ENCODE data around the gene TRIM13.

The TRIM13 gene

DNA sequence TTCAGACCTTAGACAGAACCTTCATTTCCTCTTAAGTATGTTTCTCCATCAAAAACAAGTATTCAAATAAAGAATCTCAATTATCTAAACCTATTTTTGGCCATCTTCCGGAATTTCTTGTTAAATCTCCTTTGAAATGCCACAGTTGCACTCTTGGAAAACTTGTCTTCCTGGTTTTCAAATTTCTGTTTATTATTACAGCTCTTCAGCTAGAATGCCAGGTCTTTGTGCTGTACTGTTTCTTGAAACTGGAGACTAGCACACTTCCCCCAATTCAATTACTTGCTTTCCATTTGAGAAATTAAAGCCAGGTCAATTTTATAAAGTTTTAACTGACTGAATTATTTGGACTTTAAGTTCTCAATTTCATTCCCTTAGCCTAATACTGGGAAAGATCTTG lies 28.6 kb downstream of the TRIM13 start:
- peaks cover 2 to 69% of the 10 kb centered on the region in 2 donors for H3K36me3 ChIP-seq (replicated peaks in 1 of 2; ENCODE audit: control insufficient read depth in 2 of 2, insufficient read depth in 2 of 2, low read length in 2 of 2)
- no peak for DNase-seq (ENCODE audit: low spot score)
- WGBS, 2 donors (ENCODE audit: extremely low coverage in 2 of 2, insufficient read length in 2 of 2, insufficient replicate concordance in 1 of 2), result no CpG with 5 or more reads among the region's 1 CpG

GRCh38 chr13:50026788-50027473 lies 30.1 kb downstream of the TRIM13 start:
- WGBS, 2 donors (ENCODE audit: extremely low coverage in 2 of 2, insufficient read length in 2 of 2, insufficient replicate concordance in 1 of 2), result no CpG with 5 or more reads among the region's 2 CpGs
- H3K23ac ChIP-seq (ENCODE audit: low read depth, low read length, poor library complexity), result no peak overlapping the region
- H2BK15ac ChIP-seq (ENCODE audit: low read length), result no peak overlapping the region
- H3K4me3 ChIP-seq (ENCODE audit: low read length in 2 of 2), result no peak overlapping the region
- no peaks in the 10 kb centered on the region for H3K79me1 ChIP-seq (ENCODE audit: low read depth, low read length)
- H2BK5ac ChIP-seq (ENCODE audit: low read length), result no peak overlapping the region
- H2AFZ ChIP-seq (ENCODE audit: low read length), result no peak overlapping the region
- peaks cover 2 to 56% of the 10 kb centered on the region in 2 donors for H3K36me3 ChIP-seq (replicated peaks in 1 of 2; ENCODE audit: control insufficient read depth in 2 of 2, insufficient read depth in 2 of 2, low read length in 2 of 2)
- H3K4ac ChIP-seq (ENCODE audit: low read length), result no peak overlapping the region
- H3K4me2 ChIP-seq (ENCODE audit: insufficient read depth, low read length, poor library complexity, severe bottlenecking), result no peak overlapping the region
- H3K14ac ChIP-seq (ENCODE audit: low read length), result no peak overlapping the region
- no peaks in the 10 kb centered on the region for H3K9me3 ChIP-seq (replicated peaks in 1 of 2; ENCODE audit: control insufficient read depth in 2 of 2, insufficient read depth in 1 of 2, low read depth in 1 of 2, low read length in 2 of 2)
- no peaks in the 10 kb centered on the region for H3K27me3 ChIP-seq (ENCODE audit: control insufficient read depth in 3 of 3, insufficient read depth in 3 of 3, low read depth in 1 of 3, low read length in 3 of 3)
- H3K4me1 ChIP-seq (ENCODE audit: control insufficient read depth in 2 of 2, insufficient read depth in 1 of 2, low read depth in 1 of 2, low read length in 2 of 2), result no peaks in the 10 kb centered on the region
- no peak overlapping the region for H2BK120ac ChIP-seq (ENCODE audit: low read depth, low read length)
- no peak overlapping the region for H4K91ac ChIP-seq (ENCODE audit: low read depth, low read length, poor library complexity)
- no peak overlapping the region for H2AK5ac ChIP-seq (ENCODE audit: low read depth, low read length)
- H4K8ac ChIP-seq (ENCODE audit: low read depth, low read length), result no peak overlapping the region
- H2BK12ac ChIP-seq (ENCODE audit: low read length), result no peak overlapping the region
- no peak overlapping the region for H3K9ac ChIP-seq (ENCODE audit: low read depth, low read length, poor library complexity)
- no peak overlapping the region for H3K18ac ChIP-seq (ENCODE audit: low read length)
- DNase-seq (ENCODE audit: low spot score), result no peak
- no peak overlapping the region for H3K27ac ChIP-seq (replicated peaks; ENCODE audit: low read length)

More for the DNA sequence above, 28.6 kb downstream of the TRIM13 start:
- no peaks in the 10 kb centered on the region for H3K4me1 ChIP-seq (ENCODE audit: control insufficient read depth in 2 of 2, insufficient read depth in 1 of 2, low read depth in 1 of 2, low read length in 2 of 2)
- no peak overlapping the region for H3K4me3 ChIP-seq (ENCODE audit: low read length in 2 of 2)
- H2BK12ac ChIP-seq (ENCODE audit: low read length), result no peak overlapping the region
- H3K79me1 ChIP-seq (ENCODE audit: low read depth, low read length), result no peaks in the 10 kb centered on the region
- H3K27me3 ChIP-seq (ENCODE audit: control insufficient read depth in 3 of 3, insufficient read depth in 3 of 3, low read depth in 1 of 3, low read length in 3 of 3), result no peaks in the 10 kb centered on the region
- no peak overlapping the region for H4K8ac ChIP-seq (ENCODE audit: low read depth, low read length)
- no peak overlapping the region for H3K4me2 ChIP-seq (ENCODE audit: insufficient read depth, low read length, poor library complexity, severe bottlenecking)
- no peak overlapping the region for H3K9ac ChIP-seq (ENCODE audit: low read depth, low read length, poor library complexity)
- H3K14ac ChIP-seq (ENCODE audit: low read length), result no peak overlapping the region
- H3K4ac ChIP-seq (ENCODE audit: low read length), result no peak overlapping the region
- H3K27ac ChIP-seq (replicated peaks; ENCODE audit: low read length), result no peak overlapping the region
- no peak overlapping the region for H2BK5ac ChIP-seq (ENCODE audit: low read length)
- H3K23ac ChIP-seq (ENCODE audit: low read depth, low read length, poor library complexity), result no peak overlapping the region
- H2AK5ac ChIP-seq (ENCODE audit: low read depth, low read length), result no peak overlapping the region
- peaks cover 0 to 2% of the 10 kb centered on the region in 2 donors for H3K9me3 ChIP-seq (replicated peaks in 1 of 2; ENCODE audit: control insufficient read depth in 2 of 2, insufficient read depth in 1 of 2, low read depth in 1 of 2, low read length in 2 of 2)
- no peak overlapping the region for H4K91ac ChIP-seq (ENCODE audit: low read depth, low read length, poor library complexity)
- H2AFZ ChIP-seq (ENCODE audit: low read length), result no peak overlapping the region
- no peak overlapping the region for H3K18ac ChIP-seq (ENCODE audit: low read length)
- no peak overlapping the region for H2BK15ac ChIP-seq (ENCODE audit: low read length)
- H2BK120ac ChIP-seq (ENCODE audit: low read depth, low read length), result no peak overlapping the region

DNA sequence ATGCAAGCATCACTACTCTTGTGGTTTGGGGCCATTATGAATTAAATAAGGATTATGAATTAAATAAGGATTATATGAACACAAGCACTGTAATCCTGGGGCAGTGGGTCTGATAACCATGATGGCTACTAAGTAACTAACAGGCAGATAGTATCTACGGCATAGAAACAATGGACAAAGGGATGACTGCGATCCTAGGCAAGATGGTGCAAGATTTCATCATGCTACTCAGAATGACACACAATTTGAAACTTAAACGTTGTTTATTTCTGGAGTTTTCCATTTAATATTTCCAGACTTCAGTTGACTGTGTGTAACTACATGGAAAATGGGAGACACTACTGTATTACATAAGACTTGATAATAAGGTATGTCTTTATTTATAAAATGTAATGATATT lies 33.5 kb downstream of the TRIM13 start:
- WGBS, 2 donors (ENCODE audit: extremely low coverage in 2 of 2, insufficient read length in 2 of 2, insufficient replicate concordance in 1 of 2), result no CpG with 5 or more reads among the region's 3 CpGs
- H3K4ac ChIP-seq (ENCODE audit: low read length), result no peak overlapping the region
- no peak overlapping the region for H4K8ac ChIP-seq (ENCODE audit: low read depth, low read length)
- H2AK5ac ChIP-seq (ENCODE audit: low read depth, low read length), result no peak overlapping the region
- H3K4me1 ChIP-seq (ENCODE audit: control insufficient read depth in 2 of 2, insufficient read depth in 1 of 2, low read depth in 1 of 2, low read length in 2 of 2), result no peaks in the 10 kb centered on the region
- H3K23ac ChIP-seq (ENCODE audit: low read depth, low read length, poor library complexity), result no peak overlapping the region
- no peak overlapping the region for H2BK15ac ChIP-seq (ENCODE audit: low read length)
- no peak overlapping the region for H3K4me2 ChIP-seq (ENCODE audit: insufficient read depth, low read length, poor library complexity, severe bottlenecking)
- H2AFZ ChIP-seq (ENCODE audit: low read length), result no peak overlapping the region
- no peaks in the 10 kb centered on the region for H3K9me3 ChIP-seq (replicated peaks in 1 of 2; ENCODE audit: control insufficient read depth in 2 of 2, insufficient read depth in 1 of 2, low read depth in 1 of 2, low read length in 2 of 2)
- H2BK120ac ChIP-seq (ENCODE audit: low read depth, low read length), result no peak overlapping the region
- no peak overlapping the region for H4K91ac ChIP-seq (ENCODE audit: low read depth, low read length, poor library complexity)
- DNase-seq (ENCODE audit: low spot score), result no peak
- no peaks in the 10 kb centered on the region for H3K79me1 ChIP-seq (ENCODE audit: low read depth, low read length)
- H3K9ac ChIP-seq (ENCODE audit: low read depth, low read length, poor library complexity), result no peak overlapping the region
- peaks cover 0 to 23% of the 10 kb centered on the region in 2 donors for H3K36me3 ChIP-seq (replicated peaks in 1 of 2; ENCODE audit: control insufficient read depth in 2 of 2, insufficient read depth in 2 of 2, low read length in 2 of 2)
- no peak overlapping the region for H2BK5ac ChIP-seq (ENCODE audit: low read length)
- no peak overlapping the region for H3K18ac ChIP-seq (ENCODE audit: low read length)
- H3K27ac ChIP-seq (replicated peaks; ENCODE audit: low read length), result no peak overlapping the region
- H3K4me3 ChIP-seq (ENCODE audit: low read length in 2 of 2), result no peak overlapping the region
- H3K14ac ChIP-seq (ENCODE audit: low read length), result no peak overlapping the region
- no peak overlapping the region for H2BK12ac ChIP-seq (ENCODE audit: low read length)
- H3K27me3 ChIP-seq (ENCODE audit: control insufficient read depth in 3 of 3, insufficient read depth in 3 of 3, low read depth in 1 of 3, low read length in 3 of 3), result no peaks in the 10 kb centered on the region

GRCh38 chr13:50033725-50034124 lies 36.9 kb downstream of the TRIM13 start:
- H2BK5ac ChIP-seq (ENCODE audit: low read length), result no peak overlapping the region
- no peak for DNase-seq (ENCODE audit: low spot score)
- no peak overlapping the region for H3K23ac ChIP-seq (ENCODE audit: low read depth, low read length, poor library complexity)

More at GRCh38 chr13:50033725-50034124, 36.9 kb downstream of the TRIM13 start:
- no peak overlapping the region for H2AFZ ChIP-seq (ENCODE audit: low read length)
- H2BK12ac ChIP-seq (ENCODE audit: low read length), result no peak overlapping the region
- H3K4ac ChIP-seq (ENCODE audit: low read length), result no peak overlapping the region
- no peak overlapping the region for H3K4me2 ChIP-seq (ENCODE audit: insufficient read depth, low read length, poor library complexity, severe bottlenecking)
- no peaks in the 10 kb centered on the region for H3K9me3 ChIP-seq (replicated peaks in 1 of 2; ENCODE audit: control insufficient read depth in 2 of 2, insufficient read depth in 1 of 2, low read depth in 1 of 2, low read length in 2 of 2)
- no peak overlapping the region for H3K14ac ChIP-seq (ENCODE audit: low read length)
- no peak overlapping the region for H3K4me3 ChIP-seq (ENCODE audit: low read length in 2 of 2)
- H3K27me3 ChIP-seq (ENCODE audit: control insufficient read depth in 3 of 3, insufficient read depth in 3 of 3, low read depth in 1 of 3, low read length in 3 of 3), result no peaks in the 10 kb centered on the region
- H2BK15ac ChIP-seq (ENCODE audit: low read length), result no peak overlapping the region
- no peaks in the 10 kb centered on the region for H3K79me1 ChIP-seq (ENCODE audit: low read depth, low read length)
- no peaks in the 10 kb centered on the region for H3K4me1 ChIP-seq (ENCODE audit: control insufficient read depth in 2 of 2, insufficient read depth in 1 of 2, low read depth in 1 of 2, low read length in 2 of 2)
- no peak overlapping the region for H4K8ac ChIP-seq (ENCODE audit: low read depth, low read length)
- no peak overlapping the region for H4K91ac ChIP-seq (ENCODE audit: low read depth, low read length, poor library complexity)
- H3K9ac ChIP-seq (ENCODE audit: low read depth, low read length, poor library complexity), result no peak overlapping the region
- no peak overlapping the region for H3K27ac ChIP-seq (replicated peaks; ENCODE audit: low read length)
- no peak overlapping the region for H3K18ac ChIP-seq (ENCODE audit: low read length)
- no peak overlapping the region for H2AK5ac ChIP-seq (ENCODE audit: low read depth, low read length)
- H3K36me3 ChIP-seq (replicated peaks in 1 of 2; ENCODE audit: control insufficient read depth in 2 of 2, insufficient read depth in 2 of 2, low read length in 2 of 2), result peaks cover 0 to 11% of the 10 kb centered on the region in 2 donors
- no peak overlapping the region for H2BK120ac ChIP-seq (ENCODE audit: low read depth, low read length)

All from neuronal stem cell (in vitro differentiated cells).